ENCODE measurements around the gene C15orf40. TPM values are rescaled to one million over a fixed set of nuclear protein-coding genes. Genes with fewer than 3 reads are reported as not detected.
"Not testable (repeated sequence)": the region's sequence is repeated elsewhere in the genome, so short reads cannot be mapped to it uniquely, and the experiment has no call there.

The C15orf40 gene
- 11.7 TPM for total RNA-seq

- DNase-seq: peak; percentile 66
Observed at GRCh38 chr15:83011271-83012075, at the start of gene C15orf40. C15orf40 (minus strand) TSS chr15:83011639; CDS start chr15:83011607, 32 bp downstream.

DNA sequence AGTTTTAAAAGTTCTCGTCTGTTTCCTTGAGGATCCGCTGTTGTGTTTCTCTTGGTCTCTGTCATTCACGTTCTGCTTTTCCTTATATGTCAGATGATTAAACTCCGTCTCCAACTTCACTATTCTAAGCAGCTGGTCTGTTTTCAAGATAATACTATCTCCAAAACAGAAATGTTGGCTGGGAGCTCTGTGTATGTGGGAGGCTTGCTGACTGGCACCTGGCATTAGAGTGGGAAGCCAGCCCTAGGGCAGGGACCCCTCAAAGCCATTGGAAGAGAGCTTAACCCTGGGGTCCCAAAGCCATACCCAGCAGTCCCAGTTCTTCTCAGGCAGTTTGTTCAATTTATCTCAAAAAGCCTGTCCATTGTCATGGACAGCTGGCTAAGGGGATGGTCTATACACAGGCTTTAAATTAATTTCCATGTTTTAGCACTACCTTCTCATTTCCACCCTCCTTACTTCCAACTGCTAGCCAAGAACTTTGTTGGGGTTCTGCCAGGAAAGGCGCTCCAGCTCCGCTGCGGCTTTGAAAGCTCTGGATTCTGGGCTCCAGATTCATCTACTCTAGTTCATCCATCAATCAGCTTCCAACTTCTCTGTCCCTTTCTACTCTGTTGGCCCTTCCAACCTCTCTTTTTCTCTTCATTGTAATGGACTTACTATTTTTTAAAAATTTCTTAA, 46.4 kb upstream of the C15orf40 start:
- no peak for DNase-seq

GRCh38 chr15:83057002-83057401, 45.6 kb upstream of the C15orf40 start:
- no peak for DNase-seq

- no peak for DNase-seq
Observed at GRCh38 chr15:83053151-83053550, 41.7 kb upstream of the C15orf40 start.

DNA sequence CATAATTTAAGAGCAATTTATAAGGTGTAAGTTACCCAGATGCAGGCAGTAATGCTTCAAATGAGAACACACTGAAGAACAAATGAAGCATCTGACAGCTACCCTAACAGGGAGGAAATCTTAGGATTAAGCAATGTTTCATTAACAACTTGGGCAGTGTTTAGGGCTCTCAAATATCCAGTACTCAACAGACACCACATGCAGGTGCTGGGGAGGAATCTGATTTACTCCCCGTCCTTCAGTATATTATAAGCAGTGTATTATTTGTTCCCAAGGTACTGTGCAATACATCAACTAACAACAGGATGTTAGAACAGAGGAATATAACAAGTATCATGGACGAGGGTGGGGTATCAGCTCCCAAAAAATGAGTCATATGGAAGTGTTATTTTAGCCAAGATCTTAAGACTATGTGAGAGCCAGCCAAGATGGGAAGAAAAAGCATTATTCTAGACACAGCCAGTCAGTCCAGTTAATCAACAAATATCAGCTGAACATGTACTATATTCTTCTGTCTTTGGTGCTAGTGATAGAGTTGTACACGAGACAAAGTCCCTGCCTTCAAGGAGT, 35.2 kb upstream of the C15orf40 start:
- DNase-seq: no peak

- DNase-seq: no peak
Observed at GRCh38 chr15:83044156-83044555, 32.7 kb upstream of the C15orf40 start.

GRCh38 chr15:83039206-83039605, 27.8 kb upstream of the C15orf40 start:
- DNase-seq: no peak

GRCh38 chr15:83036253-83036652, 24.8 kb upstream of the C15orf40 start:
- no peak for DNase-seq

- not testable (repeated sequence) for DNase-seq
Observed at GRCh38 chr15:83031234-83031633, 19.8 kb upstream of the C15orf40 start.

GRCh38 chr15:83030021-83030420, 18.6 kb upstream of the C15orf40 start:
- DNase-seq: no peak

DNA sequence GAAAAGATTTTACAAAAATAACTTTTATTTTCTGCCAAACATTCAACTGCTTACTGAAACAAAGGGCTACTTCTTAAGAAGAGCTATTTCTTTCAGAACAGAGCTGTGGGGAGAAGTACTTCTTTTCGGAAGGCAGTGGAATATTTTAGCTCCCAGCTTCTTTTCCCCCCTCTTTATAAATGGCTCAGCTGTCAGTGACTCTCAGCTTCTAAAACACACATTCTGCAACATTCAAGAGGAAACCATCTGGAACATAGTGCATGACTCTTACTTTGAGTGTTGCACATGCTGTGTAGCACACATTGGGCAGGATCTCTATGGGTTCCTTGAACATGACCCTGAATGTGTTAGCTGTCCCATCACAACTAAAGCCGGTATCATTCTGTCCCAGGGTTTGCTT, 7.0 kb upstream of the C15orf40 start:
- no peak for DNase-seq

DNA sequence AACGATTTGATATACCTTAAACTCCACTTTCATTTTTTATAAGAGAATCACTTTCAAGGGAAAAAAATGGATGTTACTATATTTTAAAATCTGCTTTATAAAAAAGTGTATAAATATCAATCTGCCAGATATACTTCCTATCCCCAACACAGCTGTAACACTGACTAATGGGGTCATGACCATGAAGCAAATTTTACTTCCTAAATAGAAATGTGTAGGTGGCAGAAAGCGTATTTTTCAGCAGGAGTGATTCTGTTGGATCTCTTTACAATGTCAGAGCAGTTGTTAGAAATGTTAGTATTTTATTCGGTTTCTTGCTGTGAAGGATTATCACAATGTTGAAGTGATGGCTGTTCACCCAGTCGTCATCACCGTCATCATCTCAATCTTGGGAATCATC, 5.5 kb upstream of the C15orf40 start:
- no peak for DNase-seq

- no peak for DNase-seq
Observed at GRCh38 chr15:83015361-83015760, 3.9 kb upstream of the C15orf40 start.

DNA sequence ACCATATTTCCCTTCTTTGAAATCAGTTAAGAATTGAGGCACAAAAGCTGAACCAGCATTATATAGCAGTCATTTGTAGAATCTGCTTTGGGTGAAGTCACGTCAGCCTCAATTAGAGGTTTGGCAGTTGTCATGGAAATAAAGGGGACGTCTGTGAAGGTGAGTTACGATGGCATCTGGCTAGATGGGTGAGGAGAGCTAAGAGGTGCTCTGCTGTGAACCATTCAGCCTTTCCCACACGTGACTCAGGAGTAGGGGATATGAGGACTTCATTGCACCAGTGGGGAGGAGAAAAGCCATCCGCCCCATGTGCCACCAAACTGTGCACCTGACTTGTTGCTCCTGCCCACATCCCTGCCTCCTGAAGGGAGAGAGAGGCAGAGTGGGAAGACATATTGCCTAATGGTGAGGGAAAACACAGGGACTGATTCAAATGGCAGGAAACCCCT, 2.8 kb upstream of the C15orf40 start:
- no peak for DNase-seq

- no peak for DNase-seq
Observed at GRCh38 chr15:83012636-83013035, 1.2 kb upstream of the C15orf40 start.

- peak; percentile 55 for DNase-seq
Observed at GRCh38 chr15:83012076-83012426, 612 bp upstream of the C15orf40 start.

DNA sequence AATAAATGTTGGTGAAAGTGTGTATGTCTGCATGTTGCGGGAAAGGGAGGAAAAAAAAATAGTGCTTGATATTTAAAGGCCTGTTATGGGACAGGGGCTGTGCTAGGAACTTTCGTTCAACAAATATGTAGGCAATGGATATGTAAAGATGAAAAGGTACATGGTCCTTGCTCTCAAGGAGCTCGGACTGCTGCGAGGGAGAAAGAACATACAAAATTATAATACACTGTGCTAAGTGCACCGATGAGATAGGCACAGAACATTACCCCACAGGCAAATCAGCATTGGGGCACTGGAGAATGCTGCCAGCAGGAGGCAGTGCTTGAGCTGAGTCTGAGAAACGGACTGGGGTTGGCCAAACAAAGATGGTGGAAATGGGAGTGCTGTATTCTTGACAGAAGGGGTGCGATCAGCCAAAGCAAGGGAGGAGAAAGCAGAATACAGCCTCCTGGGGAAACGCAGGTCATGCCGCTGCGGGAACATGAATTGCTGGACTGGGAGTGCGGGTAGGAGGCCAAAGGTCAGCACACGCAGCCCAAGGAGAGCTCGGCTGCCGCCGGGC, 649 bp downstream of the C15orf40 start:
- peak; percentile 36 for DNase-seq

- DNase-seq: not testable (repeated sequence)
Observed at GRCh38 chr15:83000672-83001031, 10.8 kb downstream of the C15orf40 start.

GRCh38 chr15:82999905-83000671, 11.4 kb downstream of the C15orf40 start:
- DNase-seq: peak; percentile 67

DNA sequence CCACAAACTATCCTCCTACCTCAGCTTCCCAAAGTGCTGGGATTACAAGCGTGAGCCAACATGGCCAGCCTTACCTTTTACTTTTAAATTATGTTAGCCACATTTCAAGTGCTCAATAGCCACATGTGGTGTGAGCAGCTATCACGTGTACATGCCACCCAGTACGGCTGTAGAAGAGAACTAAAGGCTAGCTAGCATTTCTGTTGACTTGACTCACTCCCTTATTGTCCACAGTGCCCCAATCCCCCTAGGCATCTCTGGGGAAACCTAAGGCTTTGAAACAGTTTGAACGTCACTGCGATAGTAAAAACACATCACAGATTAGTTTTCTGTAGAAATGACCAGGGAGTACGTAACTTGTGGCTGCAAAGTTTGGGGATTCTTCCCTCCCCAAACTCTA, 12.0 kb downstream of the C15orf40 start:
- DNase-seq: no peak

GRCh38 chr15:82995938-82996337, 15.5 kb downstream of the C15orf40 start:
- DNase-seq: no peak

DNA sequence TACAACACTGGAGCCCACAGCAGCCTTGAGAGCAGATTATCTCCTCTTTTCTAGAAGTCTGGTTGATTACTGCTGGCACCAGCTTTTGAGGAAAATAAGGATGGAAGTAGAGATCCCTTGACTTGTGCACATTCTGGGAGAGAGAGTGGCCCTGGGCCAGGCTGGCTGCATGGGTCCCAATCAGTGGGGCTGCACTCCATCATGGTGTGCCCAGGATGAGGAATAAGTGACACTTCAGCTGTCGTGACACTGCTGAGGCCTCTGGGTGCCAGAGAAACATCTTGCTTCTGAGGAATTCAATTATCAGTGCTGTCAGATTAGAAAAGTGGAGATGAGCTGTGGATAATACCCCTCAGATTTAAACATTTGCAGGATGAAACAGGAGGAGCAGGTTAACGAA, 16.4 kb downstream of the C15orf40 start:
- no peak for DNase-seq
